KMS-11 (cell line): ENCODE results near the gene TMA7.

Experiments used
- H2AFZ ChIP-seq: fragments of 200-600 bp; sonication (generic); 2 replicates; pipeline ENCODE4 v1.6.1; 2016; ENCODE audit warnings: antibody characterized with exemption, mixed run types, low read depth
- H3K27ac ChIP-seq: fragments of 200-600 bp; sonication (generic); 2 replicates; pipeline ENCODE4 v1.6.1; 2016; ENCODE audit warnings: mild to moderate bottlenecking, mixed run types
- H3K27me3 ChIP-seq: fragments of 200-600 bp; sonication (generic); 2 replicates; pipeline ENCODE4 v1.6.1; 2017; ENCODE audit warnings: mild to moderate bottlenecking, low read depth, mixed run types, moderate library complexity; ENCODE audit not compliant: insufficient read depth
- H3K36me3 ChIP-seq: fragments of 200-600 bp; sonication (generic); 2 replicates; pipeline ENCODE4 v1.6.1; 2017; ENCODE audit warnings: mild to moderate bottlenecking, mixed run types; ENCODE audit not compliant: insufficient read depth
- H3K4me1 ChIP-seq: fragments of 200-600 bp; sonication (generic); 2 replicates; pipeline ENCODE4 v1.6.1; 2016; ENCODE audit warnings: mild to moderate bottlenecking, low read depth, mixed run types; ENCODE audit not compliant: poor library complexity, severe bottlenecking
- H3K4me2 ChIP-seq: fragments of 200-600 bp; sonication (generic); 2 replicates; pipeline ENCODE4 v1.7.0; 2016; ENCODE audit warnings: mild to moderate bottlenecking, mixed run types
- H3K4me3 ChIP-seq: fragments of 200-600 bp; sonication (generic); IDR thresholded peaks from 2 replicates; pipeline ENCODE4 v1.6.1; 2017; ENCODE audit warnings: low read depth, low read length, mixed read lengths; ENCODE audit not compliant: insufficient read depth
- H3K79me2 ChIP-seq: fragments of 200-600 bp; sonication (generic); 2 replicates; pipeline ENCODE4 v1.6.1; 2016; ENCODE audit warnings: low read depth, mixed run types; ENCODE audit not compliant: insufficient read depth
- H3K9ac ChIP-seq: fragments of 200-600 bp; sonication (generic); 2 replicates; pipeline ENCODE4 v1.6.1; 2016; ENCODE audit warnings: mild to moderate bottlenecking, mixed run types
- H4K20me1 ChIP-seq: fragments of 200-600 bp; sonication (generic); 2 replicates; pipeline ENCODE4 v1.6.1; 2016; ENCODE audit warnings: mild to moderate bottlenecking, mixed run types; ENCODE audit not compliant: insufficient read depth
- CTCF ChIP-seq: fragments of 200-600 bp; sonication (generic); conservative IDR thresholded peaks from 2 replicates; pipeline ENCODE4 v1.6.1; 2017; ENCODE audit warnings: low read depth, mild to moderate bottlenecking, antibody characterized with exemption, low read length, moderate library complexity, mixed read lengths

Gene TMA7

DNA sequence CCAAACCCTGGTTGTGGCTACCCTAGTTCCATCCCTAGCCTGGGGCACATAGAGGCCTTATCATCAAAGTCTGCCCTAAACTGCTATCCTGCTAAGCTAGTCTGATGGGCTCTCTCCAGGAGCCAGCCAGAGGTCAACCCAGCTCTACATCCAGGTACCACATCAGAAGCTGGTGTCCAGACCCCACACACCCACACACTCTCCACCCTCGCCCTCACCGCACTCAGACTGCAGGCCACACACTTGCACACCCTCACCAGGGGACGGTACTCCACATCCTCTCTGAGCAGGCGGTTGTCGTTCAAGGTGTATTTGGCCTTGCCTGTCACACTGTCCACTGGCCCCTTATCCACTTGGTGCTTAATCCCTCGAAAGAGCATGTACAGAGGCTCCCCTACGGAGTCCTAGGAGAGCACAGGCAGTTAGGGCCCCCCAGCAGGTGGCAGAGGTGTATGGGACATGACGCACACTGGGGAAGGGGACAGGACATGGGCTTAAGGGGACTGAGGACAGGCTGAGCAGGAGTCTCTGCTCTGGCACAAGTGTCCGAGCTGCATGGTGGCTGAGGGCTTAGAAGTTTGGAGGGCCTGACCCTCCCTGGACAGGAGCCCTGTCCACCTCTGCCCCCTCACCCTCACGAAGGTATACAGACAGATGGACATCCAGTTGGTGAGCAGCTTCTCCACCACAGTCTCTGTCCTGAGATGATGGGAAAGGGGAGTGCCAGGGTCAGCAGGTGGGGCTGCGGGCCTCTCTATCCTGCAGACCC lies 28.3 kb upstream of the TMA7 start:
- Histone ChIP-seq H4K20me1 (no peaks in the 10 kb centered on the region), H3K36me3 (no peaks in the 10 kb centered on the region), H3K4me2 (no peak overlapping the region), H2AFZ (no peak overlapping the region), H3K27ac (no peak overlapping the region), H3K79me2 (no peaks in the 10 kb centered on the region), H3K9ac (no peak overlapping the region), H3K4me1 (no peaks in the 10 kb centered on the region), H3K4me3 (no peak overlapping the region), H3K27me3 (no peaks in the 10 kb centered on the region)
- no peak for TF ChIP-seq CTCF

DNA sequence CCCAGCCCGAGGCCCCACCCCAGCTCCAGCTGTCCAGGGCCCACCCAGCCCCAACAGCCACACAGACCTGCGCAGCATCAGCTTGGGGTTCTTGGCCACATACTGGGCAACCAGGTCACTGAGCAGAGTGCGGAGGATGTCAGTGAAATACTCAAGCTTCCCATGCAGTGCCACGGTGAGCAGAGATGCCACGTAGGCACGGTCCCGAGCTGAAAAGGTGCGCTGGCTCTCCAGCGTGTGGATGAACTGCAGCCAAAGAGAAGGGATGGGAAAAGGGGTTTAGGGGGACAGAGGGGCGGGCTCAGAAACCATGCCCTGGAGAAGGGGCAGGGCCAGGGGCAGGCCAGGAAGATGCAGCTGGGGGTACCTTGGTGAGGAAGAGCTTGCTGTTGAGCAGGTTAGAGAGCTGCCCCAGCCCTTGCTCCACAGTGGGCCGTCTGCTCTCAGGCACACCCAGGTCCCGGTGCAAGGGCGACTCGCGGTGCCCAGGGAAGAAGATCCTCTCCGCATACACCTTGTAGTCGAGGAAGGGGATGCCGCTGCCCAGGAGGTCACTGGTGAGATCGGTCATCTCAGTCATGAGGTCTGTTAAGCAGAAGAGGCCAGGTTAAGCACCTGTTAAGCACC lies 27.6 kb upstream of the TMA7 start:
- TF ChIP-seq CTCF = no peak
- Histone ChIP-seq H2AFZ (no peak overlapping the region), H3K4me2 (no peak overlapping the region), H3K36me3 (no peaks in the 10 kb centered on the region), H3K27me3 (no peaks in the 10 kb centered on the region), H3K4me1 (no peaks in the 10 kb centered on the region), H3K27ac (no peak overlapping the region), H3K4me3 (no peak overlapping the region), H3K79me2 (no peaks in the 10 kb centered on the region), H4K20me1 (no peaks in the 10 kb centered on the region), H3K9ac (no peak overlapping the region)

GRCh38 chr3:48413086-48413485 lies 27.0 kb upstream of the TMA7 start:
- TF ChIP-seq CTCF = no peak
- H3K4me1 ChIP-seq = no peaks in the 10 kb centered on the region
- no peaks in the 10 kb centered on the region for H3K36me3 ChIP-seq
- H3K27ac ChIP-seq = no peak overlapping the region
- H3K4me2 ChIP-seq = no peak overlapping the region
- no peaks in the 10 kb centered on the region for H3K27me3 ChIP-seq
- H2AFZ ChIP-seq = no peak overlapping the region
- H3K9ac ChIP-seq = no peak overlapping the region
- H3K4me3 ChIP-seq = no peak overlapping the region
- no peaks in the 10 kb centered on the region for H4K20me1 ChIP-seq
- H3K79me2 ChIP-seq = no peaks in the 10 kb centered on the region

- Histone ChIP-seq H3K36me3 (no peaks in the 10 kb centered on the region), H2AFZ (no peak overlapping the region), H3K4me3 (no peak overlapping the region), H3K27ac (no peak overlapping the region), H3K4me1 (no peaks in the 10 kb centered on the region), H3K79me2 (no peaks in the 10 kb centered on the region), H3K27me3 (no peaks in the 10 kb centered on the region), H4K20me1 (no peaks in the 10 kb centered on the region), H3K9ac (no peak overlapping the region), H3K4me2 (no peak overlapping the region)
- TF ChIP-seq CTCF = no peak
These were observed 26.4 kb upstream of the TMA7 start for GRCh38 chr3:48413611-48414010.
